Activated naive CD4-positive, alpha-beta T cell treated with anti-CD3 and anti-CD28 coated beads for 36 hours (primary cell): ENCODE results near the gene SH2B3. TPM values are rescaled to one million over a fixed set of nuclear protein-coding genes. Genes with fewer than 3 reads are reported as not detected.

Experiments used
- CTCF ChIA-PET: fragments of 350-600 bp; sonication (Branson Sonifier 250); formaldehyde crosslinking; loops from one replicate; lab custom pipeline; 2021; ENCODE audit warnings: antibody characterized with exemption; lab: Charles Lee
- DNase-seq: peaks from one replicate; pipeline ENCODE4 v3.0.0-alpha.2; 2020
- H3K27ac Mint-ChIP-seq: one replicate; pipeline ENCODE4 v1.8.0; 2021; ENCODE audit warnings: mild to moderate bottlenecking, mixed read lengths
- H3K27me3 Mint-ChIP-seq: one replicate; pipeline ENCODE4 v1.8.0; 2021; ENCODE audit warnings: low read depth, mixed read lengths
- H3K36me3 Mint-ChIP-seq: one replicate; pipeline ENCODE4 v1.8.0; 2021; ENCODE audit warnings: low read depth, mixed read lengths
- H3K4me1 Mint-ChIP-seq: one replicate; pipeline ENCODE4 v1.8.0; 2021; ENCODE audit warnings: low read depth, mixed read lengths
- H3K4me3 Mint-ChIP-seq: one replicate; pipeline ENCODE4 v1.8.0; 2021; ENCODE audit warnings: mild to moderate bottlenecking, moderate library complexity, mixed read lengths
- H3K9me3 Mint-ChIP-seq: one replicate; pipeline ENCODE4 v1.8.0; 2021; ENCODE audit warnings: mixed read lengths
- intact Hi-C: fragments of 100-400 bp; cut with micrococcal nuclease; formaldehyde crosslinking; loops from one replicate; pipeline ENCODE4 v1.15.1; 2023
- total RNA-seq, 2 experiments: library from RNA; stranded (reverse); gene quantifications; one replicate each; pipeline ENCODE4 v1.2.3, GENCODE V29; 2021

SH2B3 gene
- total RNA-seq, 2 experiments from 2014 or later: 21.1 to 21.3 TPM

GRCh38 chr12:111404362-111405148, 1.2 kb upstream of the SH2B3 start:
- peak overlapping the region; percentile 77 for H3K4me3 Mint-ChIP-seq
- peaks cover 6% of the 10 kb centered on the region for H3K36me3 Mint-ChIP-seq
- peaks cover 4% of the 10 kb centered on the region for H3K9me3 Mint-ChIP-seq
- intact Hi-C loops: loop anchor here (1.0 to 10.0 kb wide), 8 partner anchors 26 to 1000 kb away; partner anchors contain the start of genes ACAD10, ATXN2, ERP29 and PPP1CC
- CTCF ChIA-PET: interaction anchor here (0.6 to 25.8 kb wide), 12 partner anchors 8 to 283 kb away, joined by 3 to 763 read pairs (median 5); no protein-coding TSS in a partner anchor
- H3K27ac Mint-ChIP-seq: peak overlapping the region; percentile 96
- peaks cover 59% of the 10 kb centered on the region for H3K4me1 Mint-ChIP-seq
- peak; percentile 80 for DNase-seq
- H3K27me3 Mint-ChIP-seq: no peaks in the 10 kb centered on the region

GRCh38 chr12:111405149-111405858, 419 bp upstream of the SH2B3 start:
- intact Hi-C loops: loop anchor here (1.0 to 10.0 kb wide), 7 partner anchors 142 to 999 kb away; partner anchors contain the start of genes ACAD10, ATXN2, ERP29 and PPP1CC
- no peaks in the 10 kb centered on the region for H3K27me3 Mint-ChIP-seq
- CTCF ChIA-PET: interaction anchor here (0.8 to 25.8 kb wide), 10 partner anchors 7 to 125 kb away, joined by 3 to 763 read pairs (median 6); no protein-coding TSS in a partner anchor
- peaks cover 4% of the 10 kb centered on the region for H3K36me3 Mint-ChIP-seq
- peak overlapping the region; percentile 96 for H3K27ac Mint-ChIP-seq
- H3K9me3 Mint-ChIP-seq: no peaks in the 10 kb centered on the region
- H3K4me3 Mint-ChIP-seq: peak overlapping the region; percentile 77
- DNase-seq: peak; percentile 99
- H3K4me1 Mint-ChIP-seq: peaks cover 57% of the 10 kb centered on the region

GRCh38 chr12:111406474-111407376, 1.0 kb downstream of the SH2B3 start:
- H3K4me1 Mint-ChIP-seq: peaks cover 65% of the 10 kb centered on the region
- peak overlapping the region; percentile 76 for H3K27ac Mint-ChIP-seq
- H3K36me3 Mint-ChIP-seq: peaks cover 4% of the 10 kb centered on the region
- CTCF ChIA-PET: interaction anchor here (0.8 to 25.8 kb wide), 5 partner anchors 10 to 44 kb away, joined by 3 to 763 read pairs (median 4); no protein-coding TSS in a partner anchor
- no peaks in the 10 kb centered on the region for H3K27me3 Mint-ChIP-seq
- H3K9me3 Mint-ChIP-seq: no peaks in the 10 kb centered on the region
- H3K4me3 Mint-ChIP-seq: peak overlapping the region; percentile 78
- intact Hi-C loops: loop anchor here (5.0 to 10.0 kb wide), 4 partner anchors 141 to 998 kb away; partner anchors contain the start of genes PPP1CC and RPL6
- peak; percentile 76 for DNase-seq

GRCh38 chr12:111407377-111408115, 1.8 kb downstream of the SH2B3 start:
- Mint-ChIP-seq H3K4me3 (peak overlapping the region; percentile 78), H3K4me1 (peaks cover 73% of the 10 kb centered on the region), H3K9me3 (no peaks in the 10 kb centered on the region), H3K27me3 (no peaks in the 10 kb centered on the region), H3K36me3 (peaks cover 4% of the 10 kb centered on the region), H3K27ac (peak overlapping the region; percentile 76)
- CTCF ChIA-PET: interaction anchor here (0.9 to 25.8 kb wide), 6 partner anchors 9 to 43 kb away, joined by 3 to 763 read pairs (median 4); no protein-coding TSS in a partner anchor
- intact Hi-C loops: loop anchor here (5.0 to 10.0 kb wide), 4 partner anchors 140 to 997 kb away; partner anchors contain the start of genes PPP1CC and RPL6
- no peak for DNase-seq

- no peak for DNase-seq
- CTCF ChIA-PET: interaction anchor here (0.9 to 25.8 kb wide), 5 partner anchors 10 to 43 kb away, joined by 4 to 763 read pairs (median 5); no protein-coding TSS in a partner anchor
- H3K36me3 Mint-ChIP-seq: peaks cover 4% of the 10 kb centered on the region
- H3K4me3 Mint-ChIP-seq: peak overlapping the region; percentile 78
- no peaks in the 10 kb centered on the region for H3K9me3 Mint-ChIP-seq
- H3K27ac Mint-ChIP-seq: peak overlapping the region; percentile 76
- peaks cover 74% of the 10 kb centered on the region for H3K4me1 Mint-ChIP-seq
- intact Hi-C loops: loop anchor here (5.0 to 10.0 kb wide), 4 partner anchors 139 to 997 kb away; partner anchors contain the start of genes PPP1CC and RPL6
- H3K27me3 Mint-ChIP-seq: no peaks in the 10 kb centered on the region
Measured at GRCh38 chr12:111408116-111408440, 2.4 kb downstream of the SH2B3 start.

GRCh38 chr12:111408686-111409402, 3.1 kb downstream of the SH2B3 start:
- intact Hi-C loops: loop anchor here (5.0 to 10.0 kb wide), 4 partner anchors 138 to 996 kb away; partner anchors contain the start of genes PPP1CC and RPL6
- peaks cover 74% of the 10 kb centered on the region for H3K4me1 Mint-ChIP-seq
- DNase-seq: no peak
- H3K4me3 Mint-ChIP-seq: peak overlapping the region; percentile 61
- CTCF ChIA-PET: interaction anchor here (1.2 to 25.8 kb wide), 5 partner anchors 10 to 42 kb away, joined by 3 to 763 read pairs (median 5); no protein-coding TSS in a partner anchor
- peak overlapping the region; percentile 76 for H3K27ac Mint-ChIP-seq
- H3K9me3 Mint-ChIP-seq: no peaks in the 10 kb centered on the region
- no peaks in the 10 kb centered on the region for H3K27me3 Mint-ChIP-seq
- H3K36me3 Mint-ChIP-seq: peaks cover 9% of the 10 kb centered on the region

GRCh38 chr12:111409403-111409779, 3.7 kb downstream of the SH2B3 start:
- intact Hi-C loops: loop anchor here (5.0 to 10.0 kb wide), 4 partner anchors 138 to 995 kb away; partner anchors contain the start of genes PPP1CC and RPL6
- H3K27me3 Mint-ChIP-seq: no peaks in the 10 kb centered on the region
- peak overlapping the region; percentile 76 for H3K27ac Mint-ChIP-seq
- peak; percentile 39 for DNase-seq
- H3K36me3 Mint-ChIP-seq: peaks cover 9% of the 10 kb centered on the region
- no peaks in the 10 kb centered on the region for H3K9me3 Mint-ChIP-seq
- H3K4me1 Mint-ChIP-seq: peaks cover 74% of the 10 kb centered on the region
- CTCF ChIA-PET: interaction anchor here (1.2 to 25.8 kb wide), 4 partner anchors 11 to 42 kb away, joined by 3 to 763 read pairs (median 12); no protein-coding TSS in a partner anchor
- peak overlapping the region; percentile 61 for H3K4me3 Mint-ChIP-seq

- peak overlapping the region; percentile 76 for H3K27ac Mint-ChIP-seq
- intact Hi-C loops: loop anchor here (5.0 to 10.0 kb wide), 4 partner anchors 137 to 995 kb away; partner anchors contain the start of genes PPP1CC and RPL6
- H3K4me3 Mint-ChIP-seq: peak overlapping the region; percentile 61
- CTCF ChIA-PET: interaction anchor here (0.6 to 25.8 kb wide), 6 partner anchors 11 to 41 kb away, joined by 3 to 763 read pairs (median 12); no protein-coding TSS in a partner anchor
- peaks cover 74% of the 10 kb centered on the region for H3K4me1 Mint-ChIP-seq
- H3K9me3 Mint-ChIP-seq: no peaks in the 10 kb centered on the region
- no peaks in the 10 kb centered on the region for H3K27me3 Mint-ChIP-seq
- DNase-seq: peak; percentile 65
- peaks cover 10% of the 10 kb centered on the region for H3K36me3 Mint-ChIP-seq
Measured at GRCh38 chr12:111409780-111410430, 4.2 kb downstream of the SH2B3 start.

- H3K27ac Mint-ChIP-seq: peak overlapping the region; percentile 75
- intact Hi-C loops: no loop called here
- no peak for DNase-seq
- H3K9me3 Mint-ChIP-seq: no peaks in the 10 kb centered on the region
- H3K4me1 Mint-ChIP-seq: peaks cover 77% of the 10 kb centered on the region
- H3K4me3 Mint-ChIP-seq: no peak overlapping the region
- H3K36me3 Mint-ChIP-seq: peaks cover 10% of the 10 kb centered on the region
- no peaks in the 10 kb centered on the region for H3K27me3 Mint-ChIP-seq
- CTCF ChIA-PET: interaction anchor here (0.6 to 25.8 kb wide), 5 partner anchors 10 to 40 kb away, joined by 5 to 763 read pairs (median 10); no protein-coding TSS in a partner anchor
Measured at GRCh38 chr12:111410431-111411184, 4.9 kb downstream of the SH2B3 start.
